Chondrocyte (in vitro differentiated cells): Measurements from ENCODE around the gene ABLIM2. TPM values are rescaled to one million over a fixed set of nuclear protein-coding genes. Genes with fewer than 3 reads are reported as not detected.
"Not testable (repeated sequence)": the region's sequence is repeated elsewhere in the genome, so short reads cannot be mapped to it uniquely, and the experiment has no call there.

Source experiments
- DNase-seq: peaks from one replicate; pipeline ENCODE4 v3.0.0; 2021; ENCODE audit warnings: mixed read lengths, low spot score
- H3K27ac Mint-ChIP-seq: one replicate; pipeline ENCODE4 v1.8.0; 2021; ENCODE audit warnings: mild to moderate bottlenecking, moderate library complexity, mixed read lengths; ENCODE audit not compliant: unreplicated experiment
- H3K27me3 Mint-ChIP-seq: 2 replicates; pipeline ENCODE4 v1.8.0; 2021; ENCODE audit warnings: low read depth, mixed read lengths
- H3K36me3 Mint-ChIP-seq: 2 replicates; pipeline ENCODE4 v1.8.0; 2021; ENCODE audit warnings: low read depth, mixed read lengths
- H3K4me1 Mint-ChIP-seq: 2 replicates; pipeline ENCODE4 v1.8.0; 2021; ENCODE audit warnings: low read depth, mild to moderate bottlenecking, mixed read lengths
- H3K4me3 Mint-ChIP-seq: one replicate; pipeline ENCODE4 v1.8.0; 2021; ENCODE audit warnings: mild to moderate bottlenecking, moderate library complexity, mixed read lengths; ENCODE audit not compliant: unreplicated experiment
- H3K9me3 Mint-ChIP-seq: 2 replicates; pipeline ENCODE4 v1.8.0; 2021; ENCODE audit warnings: low read depth, mixed read lengths
- CTCF ChIP-seq: fragments of 200-600 bp; sonication (generic); IDR thresholded peaks from 2 replicates; pipeline ENCODE4 v1.5.0; 2021; ENCODE audit warnings: antibody characterized with exemption, mild to moderate bottlenecking, moderate library complexity
- microRNA-seq: library from miRNA; unstranded; fragments of <30 nt; microRNA quantifications from one replicate; pipeline ENCODE4 v1.2.0, GENCODE V29; 2020; ENCODE audit warnings: borderline number of aligned reads
- total RNA-seq: library from RNA; stranded (reverse); gene quantifications from 3 replicates; pipeline ENCODE4 v1.2.1, GENCODE V29; 2021

Gene ABLIM2
- total RNA-seq, 1 donor from 2014 or later, result 0.47 TPM

- no peaks in the 10 kb centered on the region for H3K27me3 Mint-ChIP-seq
- no peak overlapping the region for H3K4me3 Mint-ChIP-seq
- DNase-seq, result no peak
- no peak for TF ChIP-seq CTCF
- H3K9me3 Mint-ChIP-seq, result no peaks in the 10 kb centered on the region
- H3K4me1 Mint-ChIP-seq, result peaks cover 56% of the 10 kb centered on the region
- peaks cover 2% of the 10 kb centered on the region for H3K36me3 Mint-ChIP-seq
- no peak overlapping the region for H3K27ac Mint-ChIP-seq
Measured at GRCh38 chr4:7922466-7922865, 236.1 kb downstream of the ABLIM2 start.

GRCh38 chr4:7918981-7919380 is 239.6 kb downstream of the ABLIM2 start:
- no peak for TF ChIP-seq CTCF
- no peaks in the 10 kb centered on the region for H3K27me3 Mint-ChIP-seq
- H3K9me3 Mint-ChIP-seq, result no peaks in the 10 kb centered on the region
- peaks cover 2% of the 10 kb centered on the region for H3K36me3 Mint-ChIP-seq
- peaks cover 63% of the 10 kb centered on the region for H3K4me1 Mint-ChIP-seq
- DNase-seq, result no peak
- peak overlapping the region; percentile 41 for H3K27ac Mint-ChIP-seq
- no peak overlapping the region for H3K4me3 Mint-ChIP-seq

GRCh38 chr4:7918187-7918586 is 240.4 kb downstream of the ABLIM2 start:
- not testable (repeated sequence) for DNase-seq, H3K9me3 Mint-ChIP-seq, H3K4me3 Mint-ChIP-seq, H3K27me3 Mint-ChIP-seq, H3K36me3 Mint-ChIP-seq
- Mint-ChIP-seq H3K4me1 (peaks cover 62% of the 10 kb centered on the region), H3K27ac (peak overlapping the region; percentile 60)

GRCh38 chr4:7917669-7918068 is 240.9 kb downstream of the ABLIM2 start:
- Mint-ChIP-seq H3K9me3 (no peaks in the 10 kb centered on the region), H3K36me3 (peaks cover 2% of the 10 kb centered on the region), H3K27ac (peak overlapping the region; percentile 60), H3K4me3 (no peak overlapping the region), H3K4me1 (peaks cover 61% of the 10 kb centered on the region), H3K27me3 (no peaks in the 10 kb centered on the region)
- no peak for TF ChIP-seq CTCF
- DNase-seq, result no peak

- no peak for DNase-seq
- peak overlapping the region; percentile 61 for H3K27ac Mint-ChIP-seq
- H3K4me3 Mint-ChIP-seq, result no peak overlapping the region
- H3K36me3 Mint-ChIP-seq, result no peaks in the 10 kb centered on the region
- H3K9me3 Mint-ChIP-seq, result no peaks in the 10 kb centered on the region
- H3K4me1 Mint-ChIP-seq, result peaks cover 74% of the 10 kb centered on the region
- peak; percentile 18 for TF ChIP-seq CTCF
- H3K27me3 Mint-ChIP-seq, result no peaks in the 10 kb centered on the region
Measured at GRCh38 chr4:7915875-7916242, 242.8 kb downstream of the ABLIM2 start.

Small RNAs within 50 kb of the gene (microRNA-seq; reads per million reads assigned to microRNA genes)
- 28.8 reads per million, percentile 42 among the genes with 10 or more reads in this experiment for gene MIR95

Other genes starting within 250 kb of the ABLIM2 start
- 107 to 119 TPM (median 118 TPM) in 3 replicates for gene AFAP1, start 219.0 kb downstream of the ABLIM2 start, total RNA-seq
- gene SH3TC1, start 40.5 kb upstream of the ABLIM2 start, total RNA-seq, result 1.2 to 1.4 TPM (median 1.2 TPM) in 3 replicates
- gene HTRA3, start 110.9 kb upstream of the ABLIM2 start, total RNA-seq, result 0.68 to 4.8 TPM (median 3.5 TPM) in 3 replicates